ENCODE results near the gene LRRC3. TPM values are rescaled to one million over a fixed set of nuclear protein-coding genes. Genes with fewer than 3 reads are reported as not detected.

The LRRC3 gene
- total and polyA plus RNA-seq, 2 donors from 2014 or later, result 0.60 to 1.4 TPM

GRCh38 chr21:44445145-44445812 lies 10.0 kb upstream of the LRRC3 start:
- TF ChIP-seq CTCF (IDR thresholded peaks at IDR 0.05; ENCODE audit: borderline replicate concordance, extremely low read depth, insufficient read depth), result no peak
- intact Hi-C loops (cut with DNase I), result no loop called here
- FAIRE-seq (no peak), DNase-seq (peak in 2 of 5 donors; percentile 21 to 57)
- no peaks in the 10 kb centered on the region for H3K27me3 ChIP-seq (ENCODE audit: control insufficient read depth, insufficient read depth, low read length)
- H3K36me3 ChIP-seq (ENCODE audit: control insufficient read depth in 2 of 3, insufficient read depth in 3 of 3, low read length in 3 of 3), result no peaks in the 10 kb centered on the region
- no peak overlapping the region for H3K27ac ChIP-seq (ENCODE audit: low read depth in 2 of 2, low read length in 2 of 2)
- H3K9me3 ChIP-seq (ENCODE audit: control insufficient read depth in 2 of 3, insufficient read depth in 1 of 3, low read length in 3 of 3), result no peaks in the 10 kb centered on the region
- no peaks in the 10 kb centered on the region for H3K4me1 ChIP-seq (ENCODE audit: control insufficient read depth in 2 of 3, insufficient read depth in 2 of 3, low read depth in 1 of 3, low read length in 3 of 3)
- no peak overlapping the region for H3K4me3 ChIP-seq (ENCODE audit: low read length in 3 of 3)
- H3K9ac ChIP-seq (ENCODE audit: low read length in 3 of 3), result no peak overlapping the region

GRCh38 chr21:44448651-44449131 lies 6.6 kb upstream of the LRRC3 start:
- DNase-seq (peak in 1 of 5 donors; percentile 69), FAIRE-seq (no peak)
- Histone ChIP-seq H3K36me3 (ENCODE audit: control insufficient read depth in 2 of 3, insufficient read depth in 3 of 3, low read length in 3 of 3) (no peaks in the 10 kb centered on the region), H3K9ac (ENCODE audit: low read length in 3 of 3) (no peak overlapping the region), H3K27ac (ENCODE audit: low read depth in 2 of 2, low read length in 2 of 2) (no peak overlapping the region), H3K27me3 (ENCODE audit: control insufficient read depth, insufficient read depth, low read length) (no peaks in the 10 kb centered on the region), H3K4me3 (ENCODE audit: low read length in 3 of 3) (no peak overlapping the region), H3K4me1 (ENCODE audit: control insufficient read depth in 2 of 3, insufficient read depth in 2 of 3, low read depth in 1 of 3, low read length in 3 of 3) (no peaks in the 10 kb centered on the region), H3K9me3 (ENCODE audit: control insufficient read depth in 2 of 3, insufficient read depth in 1 of 3, low read length in 3 of 3) (peaks cover 0 to 5% (median 0%) of the 10 kb centered on the region in 3 donors)
- intact Hi-C loops (cut with DNase I), result no loop called here
- no peak for TF ChIP-seq CTCF (IDR thresholded peaks at IDR 0.05; ENCODE audit: borderline replicate concordance, extremely low read depth, insufficient read depth)

DNA sequence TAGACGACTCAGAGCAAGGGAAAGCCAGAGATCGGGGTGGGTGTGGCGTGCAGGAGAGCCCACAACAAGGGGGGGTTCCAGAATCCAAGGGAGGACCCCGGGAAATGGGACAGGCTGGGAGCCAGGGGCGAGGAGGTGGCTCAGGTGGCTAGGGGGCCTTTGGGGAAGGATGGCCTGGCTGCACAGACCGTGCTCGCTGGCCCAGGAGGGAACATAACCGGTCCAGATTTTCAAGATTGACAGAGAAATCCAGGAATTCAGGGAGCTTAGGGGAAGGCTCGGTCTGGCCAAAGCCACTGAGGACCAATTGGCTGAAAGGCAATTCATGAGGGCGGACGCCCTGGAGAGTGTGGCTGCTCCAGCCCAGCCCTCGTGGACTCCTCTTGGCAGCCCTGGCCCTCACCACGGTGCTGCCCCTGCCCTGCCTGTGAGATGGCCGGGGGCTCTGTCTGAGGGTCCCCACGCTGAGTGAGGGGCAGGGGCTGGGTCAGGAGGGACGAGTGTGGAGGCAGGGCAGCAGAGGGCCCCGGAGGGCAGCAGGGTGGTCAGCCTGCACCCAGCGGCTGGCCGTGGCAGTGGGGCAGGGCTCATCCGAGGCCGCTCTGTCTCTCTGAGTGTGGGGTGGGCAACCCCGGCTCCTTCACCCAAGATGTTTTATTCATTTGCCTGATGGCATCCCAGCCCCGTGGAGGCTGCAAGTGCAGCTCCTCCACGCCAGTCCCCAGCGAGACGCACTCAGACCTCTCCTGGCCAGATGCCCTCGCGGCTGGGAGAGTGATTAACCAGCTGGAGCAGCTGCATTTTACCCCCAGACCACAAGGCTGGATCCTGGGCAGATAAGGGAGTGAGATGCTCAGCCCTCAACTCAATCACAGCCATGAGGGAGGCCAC lies 5.6 kb upstream of the LRRC3 start:
- Histone ChIP-seq H3K27me3 (ENCODE audit: control insufficient read depth, insufficient read depth, low read length) (no peaks in the 10 kb centered on the region), H3K4me3 (ENCODE audit: low read length in 3 of 3) (no peak overlapping the region), H3K27ac (ENCODE audit: low read depth in 2 of 2, low read length in 2 of 2) (no peak overlapping the region), H3K9ac (ENCODE audit: low read length in 3 of 3) (no peak overlapping the region), H3K9me3 (ENCODE audit: control insufficient read depth in 2 of 3, insufficient read depth in 1 of 3, low read length in 3 of 3) (peaks cover 0 to 13% (median 0%) of the 10 kb centered on the region in 3 donors), H3K36me3 (ENCODE audit: control insufficient read depth in 2 of 3, insufficient read depth in 3 of 3, low read length in 3 of 3) (no peaks in the 10 kb centered on the region), H3K4me1 (ENCODE audit: control insufficient read depth in 2 of 3, insufficient read depth in 2 of 3, low read depth in 1 of 3, low read length in 3 of 3) (no peaks in the 10 kb centered on the region)
- FAIRE-seq, result no peak
- intact Hi-C loops (cut with DNase I), result no loop called here
- DNase-seq, result peak in 2 of 5 donors; percentile 35 to 57
- no peak for TF ChIP-seq CTCF (IDR thresholded peaks at IDR 0.05; ENCODE audit: borderline replicate concordance, extremely low read depth, insufficient read depth)
